ENCODE results near the gene DDX10.

The DDX10 gene

GRCh38 chr11:108748968-108749367 lies 84.1 kb downstream of the DDX10 start:
- Histone ChIP-seq H4K8ac (ENCODE audit: low read depth, low read length) (no peak overlapping the region), H3K9ac (ENCODE audit: low read length) (no peak overlapping the region), H3K18ac (ENCODE audit: low read length) (no peak overlapping the region), H3K4me1 (ENCODE audit: control insufficient read depth, low read depth, low read length) (no peaks in the 10 kb centered on the region), H3K23ac (ENCODE audit: low read length) (no peak overlapping the region), H3K56ac (ENCODE audit: low read length) (no peak overlapping the region), H3K4me2 (ENCODE audit: low read length) (no peak overlapping the region), H2BK120ac (ENCODE audit: low read depth, low read length) (no peak overlapping the region), H3K79me1 (ENCODE audit: low read length) (peaks cover 3% of the 10 kb centered on the region), H3K4ac (ENCODE audit: low read depth, low read length) (no peak overlapping the region), H2BK15ac (replicated peaks; ENCODE audit: low read depth) (no peak overlapping the region), H3K79me2 (ENCODE audit: control insufficient read depth, insufficient read depth, low read length) (no peaks in the 10 kb centered on the region), H3K4me3 (ENCODE audit: low read length) (no peak overlapping the region), H3K36me3 (ENCODE audit: control insufficient read depth, insufficient read depth, low read length) (no peaks in the 10 kb centered on the region), H4K5ac (ENCODE audit: low read length) (no peak overlapping the region), H3K27me3 (ENCODE audit: insufficient read depth, low read length, poor library complexity) (no peaks in the 10 kb centered on the region), H2AK5ac (ENCODE audit: low read length) (no peak overlapping the region), H2BK5ac (ENCODE audit: low read length) (no peak overlapping the region), H3K27ac (ENCODE audit: low read depth, low read length) (no peak overlapping the region)
- WGBS (ENCODE audit: extremely low coverage, insufficient coverage, low lambda C conversion rate), result no CpG with 5 or more reads among the region's 6 CpGs
- no peak for DNase-seq

- no peak for DNase-seq
- H4K5ac ChIP-seq (ENCODE audit: low read length), result no peak overlapping the region
- H3K23ac ChIP-seq (ENCODE audit: low read length), result no peak overlapping the region
- no peaks in the 10 kb centered on the region for H3K27me3 ChIP-seq (ENCODE audit: insufficient read depth, low read length, poor library complexity)
- H3K18ac ChIP-seq (ENCODE audit: low read length), result no peak overlapping the region
- H4K8ac ChIP-seq (ENCODE audit: low read depth, low read length), result no peak overlapping the region
- no peak overlapping the region for H3K4me3 ChIP-seq (ENCODE audit: low read length)
- H3K56ac ChIP-seq (ENCODE audit: low read length), result no peak overlapping the region
- no peaks in the 10 kb centered on the region for H3K36me3 ChIP-seq (ENCODE audit: control insufficient read depth, insufficient read depth, low read length)
- H3K4me2 ChIP-seq (ENCODE audit: low read length), result no peak overlapping the region
- H3K4ac ChIP-seq (ENCODE audit: low read depth, low read length), result no peak overlapping the region
- no peak overlapping the region for H2AK5ac ChIP-seq (ENCODE audit: low read length)
- no CpG with 5 or more reads among the region's 4 CpGs for WGBS (ENCODE audit: extremely low coverage, insufficient coverage, low lambda C conversion rate)
- no peak overlapping the region for H3K9ac ChIP-seq (ENCODE audit: low read length)
- no peak overlapping the region for H2BK15ac ChIP-seq (replicated peaks; ENCODE audit: low read depth)
- peaks cover 5% of the 10 kb centered on the region for H3K79me1 ChIP-seq (ENCODE audit: low read length)
- H2BK120ac ChIP-seq (ENCODE audit: low read depth, low read length), result no peak overlapping the region
- H3K4me1 ChIP-seq (ENCODE audit: control insufficient read depth, low read depth, low read length), result no peaks in the 10 kb centered on the region
- no peaks in the 10 kb centered on the region for H3K79me2 ChIP-seq (ENCODE audit: control insufficient read depth, insufficient read depth, low read length)
- no peak overlapping the region for H2BK5ac ChIP-seq (ENCODE audit: low read length)
- H3K27ac ChIP-seq (ENCODE audit: low read depth, low read length), result no peak overlapping the region
These were observed 86.6 kb downstream of the DDX10 start for GRCh38 chr11:108751444-108751843.

- no peak overlapping the region for H3K56ac ChIP-seq (ENCODE audit: low read length)
- no peak overlapping the region for H2AK5ac ChIP-seq (ENCODE audit: low read length)
- H3K9ac ChIP-seq (ENCODE audit: low read length), result no peak overlapping the region
- no peaks in the 10 kb centered on the region for H3K4me1 ChIP-seq (ENCODE audit: control insufficient read depth, low read depth, low read length)
- H3K4ac ChIP-seq (ENCODE audit: low read depth, low read length), result no peak overlapping the region
- H3K18ac ChIP-seq (ENCODE audit: low read length), result no peak overlapping the region
- no peak overlapping the region for H2BK15ac ChIP-seq (replicated peaks; ENCODE audit: low read depth)
- H4K5ac ChIP-seq (ENCODE audit: low read length), result no peak overlapping the region
- H3K23ac ChIP-seq (ENCODE audit: low read length), result no peak overlapping the region
- no peak overlapping the region for H2BK120ac ChIP-seq (ENCODE audit: low read depth, low read length)
- no peak overlapping the region for H3K4me2 ChIP-seq (ENCODE audit: low read length)
- H3K27ac ChIP-seq (ENCODE audit: low read depth, low read length), result no peak overlapping the region
- H4K8ac ChIP-seq (ENCODE audit: low read depth, low read length), result no peak overlapping the region
- peaks cover 5% of the 10 kb centered on the region for H3K79me1 ChIP-seq (ENCODE audit: low read length)
- no peak overlapping the region for H3K4me3 ChIP-seq (ENCODE audit: low read length)
- DNase-seq, result no peak
- no peaks in the 10 kb centered on the region for H3K27me3 ChIP-seq (ENCODE audit: insufficient read depth, low read length, poor library complexity)
- no peaks in the 10 kb centered on the region for H3K79me2 ChIP-seq (ENCODE audit: control insufficient read depth, insufficient read depth, low read length)
- no peaks in the 10 kb centered on the region for H3K36me3 ChIP-seq (ENCODE audit: control insufficient read depth, insufficient read depth, low read length)
- no peak overlapping the region for H2BK5ac ChIP-seq (ENCODE audit: low read length)
These were observed 87.5 kb downstream of the DDX10 start for GRCh38 chr11:108752297-108752751.

- no peaks in the 10 kb centered on the region for H3K27me3 ChIP-seq (ENCODE audit: insufficient read depth, low read length, poor library complexity)
- H2BK15ac ChIP-seq (replicated peaks; ENCODE audit: low read depth), result no peak overlapping the region
- no peak overlapping the region for H2BK120ac ChIP-seq (ENCODE audit: low read depth, low read length)
- H3K4ac ChIP-seq (ENCODE audit: low read depth, low read length), result no peak overlapping the region
- H3K9ac ChIP-seq (ENCODE audit: low read length), result no peak overlapping the region
- no peak for DNase-seq
- no peak overlapping the region for H3K4me2 ChIP-seq (ENCODE audit: low read length)
- H4K5ac ChIP-seq (ENCODE audit: low read length), result no peak overlapping the region
- no peaks in the 10 kb centered on the region for H3K36me3 ChIP-seq (ENCODE audit: control insufficient read depth, insufficient read depth, low read length)
- peaks cover 6% of the 10 kb centered on the region for H3K79me1 ChIP-seq (ENCODE audit: low read length)
- no peak overlapping the region for H3K4me3 ChIP-seq (ENCODE audit: low read length)
- no peak overlapping the region for H2AK5ac ChIP-seq (ENCODE audit: low read length)
- H3K18ac ChIP-seq (ENCODE audit: low read length), result no peak overlapping the region
- H3K27ac ChIP-seq (ENCODE audit: low read depth, low read length), result no peak overlapping the region
- H3K79me2 ChIP-seq (ENCODE audit: control insufficient read depth, insufficient read depth, low read length), result no peaks in the 10 kb centered on the region
- no CpG with 5 or more reads among the region's 2 CpGs for WGBS (ENCODE audit: extremely low coverage, insufficient coverage, low lambda C conversion rate)
- H3K4me1 ChIP-seq (ENCODE audit: control insufficient read depth, low read depth, low read length), result no peaks in the 10 kb centered on the region
- H3K23ac ChIP-seq (ENCODE audit: low read length), result no peak overlapping the region
- H2BK5ac ChIP-seq (ENCODE audit: low read length), result no peak overlapping the region
- H4K8ac ChIP-seq (ENCODE audit: low read depth, low read length), result no peak overlapping the region
- H3K56ac ChIP-seq (ENCODE audit: low read length), result no peak overlapping the region
These were observed 90.2 kb downstream of the DDX10 start for GRCh38 chr11:108754901-108755625.

- peaks cover 5% of the 10 kb centered on the region for H3K79me1 ChIP-seq (ENCODE audit: low read length)
- H3K79me2 ChIP-seq (ENCODE audit: control insufficient read depth, insufficient read depth, low read length), result no peaks in the 10 kb centered on the region
- H2AK5ac ChIP-seq (ENCODE audit: low read length), result no peak overlapping the region
- H4K5ac ChIP-seq (ENCODE audit: low read length), result no peak overlapping the region
- no peaks in the 10 kb centered on the region for H3K4me1 ChIP-seq (ENCODE audit: control insufficient read depth, low read depth, low read length)
- WGBS (ENCODE audit: extremely low coverage, insufficient coverage, low lambda C conversion rate), result no CpG with 5 or more reads among the region's 3 CpGs
- H3K9ac ChIP-seq (ENCODE audit: low read length), result no peak overlapping the region
- no peak overlapping the region for H2BK5ac ChIP-seq (ENCODE audit: low read length)
- H2BK120ac ChIP-seq (ENCODE audit: low read depth, low read length), result no peak overlapping the region
- no peak overlapping the region for H3K4me2 ChIP-seq (ENCODE audit: low read length)
- H3K27ac ChIP-seq (ENCODE audit: low read depth, low read length), result no peak overlapping the region
- H2BK15ac ChIP-seq (replicated peaks; ENCODE audit: low read depth), result no peak overlapping the region
- no peak overlapping the region for H3K4ac ChIP-seq (ENCODE audit: low read depth, low read length)
- H3K36me3 ChIP-seq (ENCODE audit: control insufficient read depth, insufficient read depth, low read length), result no peaks in the 10 kb centered on the region
- H4K8ac ChIP-seq (ENCODE audit: low read depth, low read length), result no peak overlapping the region
- no peak for DNase-seq
- no peak overlapping the region for H3K4me3 ChIP-seq (ENCODE audit: low read length)
- no peaks in the 10 kb centered on the region for H3K27me3 ChIP-seq (ENCODE audit: insufficient read depth, low read length, poor library complexity)
- no peak overlapping the region for H3K56ac ChIP-seq (ENCODE audit: low read length)
- no peak overlapping the region for H3K23ac ChIP-seq (ENCODE audit: low read length)
- no peak overlapping the region for H3K18ac ChIP-seq (ENCODE audit: low read length)
These were observed 92.8 kb downstream of the DDX10 start for GRCh38 chr11:108757630-108758029.

DNA sequence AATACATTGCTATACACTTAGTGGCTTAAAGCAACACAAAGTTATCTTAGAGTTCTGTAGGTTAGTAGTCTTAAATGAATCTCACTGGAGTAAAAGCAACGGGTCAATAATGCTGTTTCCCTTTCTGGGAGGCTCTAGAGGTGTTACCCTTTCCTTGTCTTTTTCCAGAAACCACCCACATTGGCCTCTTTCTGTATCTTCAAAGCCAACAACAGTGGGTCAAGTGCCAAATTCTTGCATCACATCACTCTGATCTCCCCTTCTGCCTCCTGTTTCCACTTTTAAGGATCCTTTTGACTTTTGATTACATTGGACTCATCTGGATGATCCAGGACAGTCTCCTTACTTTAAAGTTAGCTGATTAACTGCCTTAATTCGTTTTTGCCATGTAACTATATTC lies 93.6 kb downstream of the DDX10 start:
- WGBS (ENCODE audit: extremely low coverage, insufficient coverage, low lambda C conversion rate), result no CpG with 5 or more reads among the region's 2 CpGs
- DNase-seq, result peak; percentile 8

More for the DNA sequence above, 93.6 kb downstream of the DDX10 start:
- Histone ChIP-seq H3K56ac (ENCODE audit: low read length) (no peak overlapping the region), H3K9ac (ENCODE audit: low read length) (no peak overlapping the region), H4K5ac (ENCODE audit: low read length) (no peak overlapping the region), H3K79me2 (ENCODE audit: control insufficient read depth, insufficient read depth, low read length) (no peaks in the 10 kb centered on the region), H3K18ac (ENCODE audit: low read length) (no peak overlapping the region), H3K4ac (ENCODE audit: low read depth, low read length) (no peak overlapping the region), H2BK5ac (ENCODE audit: low read length) (no peak overlapping the region), H2BK15ac (replicated peaks; ENCODE audit: low read depth) (no peak overlapping the region), H4K8ac (ENCODE audit: low read depth, low read length) (no peak overlapping the region), H2BK120ac (ENCODE audit: low read depth, low read length) (no peak overlapping the region), H3K4me1 (ENCODE audit: control insufficient read depth, low read depth, low read length) (no peaks in the 10 kb centered on the region), H3K4me2 (ENCODE audit: low read length) (no peak overlapping the region), H3K27ac (ENCODE audit: low read depth, low read length) (no peak overlapping the region), H3K79me1 (ENCODE audit: low read length) (peaks cover 5% of the 10 kb centered on the region), H2AK5ac (ENCODE audit: low read length) (no peak overlapping the region), H3K27me3 (ENCODE audit: insufficient read depth, low read length, poor library complexity) (no peaks in the 10 kb centered on the region), H3K23ac (ENCODE audit: low read length) (no peak overlapping the region), H3K36me3 (ENCODE audit: control insufficient read depth, insufficient read depth, low read length) (no peaks in the 10 kb centered on the region), H3K4me3 (ENCODE audit: low read length) (no peak overlapping the region)

Data from mesendoderm (in vitro differentiated cells).